ENCODE results near the gene GALK1. TPM values are rescaled to one million over a fixed set of nuclear protein-coding genes. Genes with fewer than 3 reads are reported as not detected.

GALK1 gene
- total RNA-seq, 1 experiment from 2014 or later, result 36.7 TPM

- TF ChIP-seq CTCF (conservative IDR thresholded peaks at IDR 0.05), result no peak
- H3K23ac ChIP-seq (ENCODE audit: insufficient read length, low read depth, low read length), result no peak overlapping the region
- peaks cover 9 to 65% (median 59%) of the 10 kb centered on the region in 3 experiments; a peak in 6 of 7 replicates for H3K36me3 Mint-ChIP-seq (ENCODE audit: insufficient read depth in 1 of 3, low read depth in 3 of 3)
- H3T11ph ChIP-seq (ENCODE audit: low read length), result no peak overlapping the region
- H3K4me1 Mint-ChIP-seq, result no peaks in the 10 kb centered on the region
- no peak overlapping the region for H2BK12ac ChIP-seq (ENCODE audit: insufficient read length, low read depth, low read length)
- H3K56ac ChIP-seq (ENCODE audit: insufficient read length, low read depth, low read length), result no peak overlapping the region
- no peaks in the 10 kb centered on the region for H3K79me2 ChIP-seq (ENCODE audit: insufficient read depth, low read length)
- no peak overlapping the region for H3K9ac ChIP-seq (ENCODE audit: extremely low read depth, insufficient read length, low read length)
- DNase-seq, result no peak
- no peaks in the 10 kb centered on the region for H3K79me1 ChIP-seq (ENCODE audit: insufficient read depth, low read depth, low read length, poor library complexity, severe bottlenecking)
- no peak overlapping the region for H2BK15ac ChIP-seq (ENCODE audit: low read depth, low read length)
- H4K20me1 ChIP-seq (ENCODE audit: control insufficient read depth, insufficient read depth, insufficient read length), result no peaks in the 10 kb centered on the region
- no CpG with 5 or more reads among the region's 24 CpGs for WGBS (ENCODE audit: extremely low coverage, insufficient read length, low lambda C conversion rate)
- H4K5ac ChIP-seq (ENCODE audit: insufficient read length, low read depth, low read length), result no peak overlapping the region
- H2BK120ac ChIP-seq (ENCODE audit: low read depth, low read length, poor library complexity, severe bottlenecking), result no peak overlapping the region
- H2AFZ ChIP-seq (ENCODE audit: low read length), result no peak overlapping the region
- H3K27ac Mint-ChIP-seq, result no peak overlapping the region
- H3K14ac ChIP-seq (ENCODE audit: insufficient read depth, low read length), result no peak overlapping the region
- H3K23me2 ChIP-seq (ENCODE audit: insufficient read length, low read depth, low read length, poor library complexity, severe bottlenecking), result no peaks in the 10 kb centered on the region
- no peak overlapping the region for H3K4ac ChIP-seq (ENCODE audit: low read depth, low read length)
- H2BK5ac ChIP-seq (ENCODE audit: insufficient read length, low read length), result no peak overlapping the region
- no peaks in the 10 kb centered on the region for H3K4me1 ChIP-seq (ENCODE audit: insufficient read depth, low read length)
- no peaks in the 10 kb centered on the region for H3K27me3 ChIP-seq (ENCODE audit: insufficient read depth, low read length)
- no peaks in the 10 kb centered on the region for H3K9me3 Mint-ChIP-seq
- H4K91ac ChIP-seq (ENCODE audit: insufficient read length, low read depth, low read length), result no peak overlapping the region
- H3K18ac ChIP-seq (ENCODE audit: insufficient read length, low read depth, low read length), result no peak overlapping the region
- no peaks in the 10 kb centered on the region for H3K27me3 Mint-ChIP-seq (ENCODE audit: low read depth)
- no peak overlapping the region for H2BK20ac ChIP-seq (ENCODE audit: low read depth, low read length, poor library complexity, severe bottlenecking)
- no peak overlapping the region for H3K4me2 ChIP-seq (ENCODE audit: insufficient read depth, insufficient read length, low read length)
- H3K4me3 Mint-ChIP-seq, result no peak overlapping the region
- H4K8ac ChIP-seq (replicated peaks; ENCODE audit: insufficient read length, low read depth, low read length), result no peak overlapping the region
- H2AK5ac ChIP-seq (ENCODE audit: insufficient read length, low read length), result no peak overlapping the region
- H3K27ac ChIP-seq (ENCODE audit: insufficient read length, low read depth, low read length), result no peak overlapping the region
- no peaks in the 10 kb centered on the region for H3K9me3 ChIP-seq (ENCODE audit: control insufficient read depth, low read depth, low read length)
These were observed 48.4 kb upstream of the GALK1 start for GRCh38 chr17:75813081-75814020.
